K562 (cell line): ENCODE data around the gene CCDC187. TPM values are rescaled to one million over a fixed set of nuclear protein-coding genes. Genes with fewer than 3 reads are reported as not detected.

Experiments used
- ATAC-seq: fragments of 200-7000 bp; cut with Tn5 transposase; 3 replicates; pipeline ENCODE4 v1.9.1; 2020; ENCODE audit warnings: moderate library complexity
- BruUV-seq: library from RNA; stranded (reverse); fragments of 400-500 nt; replicated peaks from 2 replicates; lab custom pipeline; 2021; lab: Mats Ljungman, UMichigan
- CTCF ChIA-PET: fragments of 300-600 bp; formaldehyde crosslinking; extraction: SDS; loops from one replicate; lab custom pipeline; 2021; ENCODE audit warnings: low intra/inter-chr PET ratio; lab: Yijun Ruan, JAX
- POLR2A ChIA-PET: fragments of 300-600, 350-650 bp; sonication (Branson Sonifier 250); formaldehyde crosslinking; extraction: SDS; loops from one replicate; lab custom pipeline; 2021; ENCODE audit warnings: antibody characterized with exemption, inconsistent platforms; lab: Yijun Ruan, JAX
- DNase-seq, 4 experiments: peaks; one replicate each; pipeline versions ENCODE4 v3.0.0 to v3.0.0-alpha.2; 2011 to 2018; ENCODE audit warnings: low spot score in 3 of 4, mixed read lengths in 3 of 4; ENCODE audit errors: extremely low read depth in 1 of 4
- FAIRE-seq: peaks from 2 replicates; lab custom pipeline; 2011; peaks lifted over from hg19 to GRCh38; lab: Jason Lieb, UNC
- H2AFZ ChIP-seq: 2 replicates; pipeline ENCODE4 v1.6.0; 2011; ENCODE audit warnings: low read depth, low read length, control low read depth, inconsistent platforms
- H3K27ac ChIP-seq: fragments of 200-600 bp; 3 replicates; pipeline ENCODE4 v1.8.0; 2011; ENCODE audit warnings: low read depth, mild to moderate bottlenecking, control low read depth, inconsistent platforms, low read length, moderate library complexity, mixed read lengths; ENCODE audit errors: extremely low read depth
- H3K27me3 ChIP-seq, 2 experiments: fragments of 300-600 bp in 1 of 2; 2 replicates in 1 of 2; 3 replicates in 1 of 2; pipeline versions ENCODE4 v1.6.0 to v1.8.0; 2011; ENCODE audit warnings: inconsistent platforms in 2 of 2, low read length in 2 of 2, mild to moderate bottlenecking in 1 of 2, mixed read lengths in 1 of 2, moderate library complexity in 1 of 2; ENCODE audit not compliant: control insufficient read depth in 2 of 2, insufficient read depth in 2 of 2
- H3K36me3 ChIP-seq: fragments of 300-600 bp; 3 replicates; pipeline ENCODE4 v1.8.0; 2011; ENCODE audit warnings: mild to moderate bottlenecking, low read length, inconsistent platforms; ENCODE audit not compliant: control insufficient read depth, insufficient read depth
- H3K4me1 ChIP-seq, 2 experiments: fragments of 200-600 bp in 1 of 2; replicated peaks in 1 of 2; 2 replicates in 1 of 2; 3 replicates in 1 of 2; pipeline versions ENCODE4 v1.5.1 to v1.8.0; 2011; ENCODE audit warnings: inconsistent platforms in 2 of 2, low read length in 2 of 2, mild to moderate bottlenecking in 1 of 2, mixed read lengths in 1 of 2, moderate library complexity in 1 of 2; ENCODE audit not compliant: control insufficient read depth in 2 of 2, insufficient read depth in 2 of 2
- H3K4me2 ChIP-seq: 2 replicates; pipeline ENCODE4 v1.6.1; 2011; ENCODE audit warnings: low read length, control low read depth, inconsistent platforms, mixed read lengths; ENCODE audit not compliant: insufficient read depth
- H3K4me3 ChIP-seq: fragments of 200-600 bp; sonication (generic), shearing (Covaris generic); 2 replicates; pipeline ENCODE4 v1.5.1; 2016; ENCODE audit warnings: control low read depth, inconsistent platforms
- H3K79me2 ChIP-seq: fragments of 200-600 bp; 3 replicates; pipeline ENCODE4 v1.8.0; 2011; ENCODE audit warnings: low read length, inconsistent platforms; ENCODE audit not compliant: control insufficient read depth, insufficient read depth
- H3K9ac ChIP-seq, 2 experiments: 2 replicates each; pipeline versions ENCODE4 v1.6.0 to v1.6.1; 2011; ENCODE audit warnings: low read depth in 2 of 2, low read length in 2 of 2, control low read depth in 1 of 2, inconsistent platforms in 1 of 2, mild to moderate bottlenecking in 1 of 2, mixed read lengths in 1 of 2; ENCODE audit not compliant: insufficient read depth in 1 of 2
- H3K9me1 ChIP-seq: one replicate; pipeline ENCODE4 v1.6.0; 2011; ENCODE audit warnings: inconsistent platforms, mild to moderate bottlenecking, low read length, moderate library complexity; ENCODE audit not compliant: control insufficient read depth, insufficient read depth
- H3K9me3 ChIP-seq: replicated peaks from 2 replicates; pipeline ENCODE4 v1.5.1; 2011; ENCODE audit warnings: low read depth, low read length, inconsistent platforms; ENCODE audit not compliant: control insufficient read depth, insufficient read depth
- H4K20me1 ChIP-seq: replicated peaks from 2 replicates; pipeline ENCODE4 v1.6.1; 2011; ENCODE audit warnings: low read length, inconsistent platforms, mixed read lengths; ENCODE audit not compliant: control insufficient read depth, insufficient read depth
- FOXK1 ChIP-seq: sonication (generic); formaldehyde crosslinking; IDR thresholded peaks from 2 replicates; pipeline ENCODE4 v1.8.0; 2022; ENCODE audit warnings: missing genetic modification reagents, mild to moderate bottlenecking, borderline replicate concordance
- HMG20A ChIP-seq: fragments of 450-650 bp; formaldehyde crosslinking; conservative IDR thresholded peaks from 2 replicates; pipeline ENCODE4 v1.4.0; 2020; ENCODE audit warnings: mild to moderate bottlenecking, mixed read lengths
- ILK ChIP-seq: fragments of 450-650 bp; IDR thresholded peaks from 2 replicates; pipeline ENCODE4 v1.6.1; 2016; ENCODE audit warnings: missing genetic modification characterization, low read depth, mild to moderate bottlenecking, missing compliant biosample characterization, moderate library complexity, borderline replicate concordance
- NCOA2 ChIP-seq, 2 experiments: fragments of 450-650 bp; IDR thresholded peaks; 2 replicates each; pipeline ENCODE4 v1.6.1; 2018; ENCODE audit warnings: mild to moderate bottlenecking in 2 of 2, moderate library complexity in 1 of 2; ENCODE audit not compliant: partially characterized antibody in 2 of 2
- NCOA4 ChIP-seq: fragments of 450-650 bp; IDR thresholded peaks from 2 replicates; pipeline ENCODE4 v1.6.1; 2018; ENCODE audit warnings: mild to moderate bottlenecking; ENCODE audit not compliant: partially characterized antibody
- STAT5A ChIP-seq: IDR thresholded peaks from 2 replicates; pipeline ENCODE4 v1.6.1; 2012; ENCODE audit warnings: low read length, inconsistent platforms, borderline replicate concordance
- TOE1 ChIP-seq, 2 experiments: fragments of 450-650 bp in 1 of 2; sonication (generic) in 1 of 2; formaldehyde crosslinking in 1 of 2; IDR thresholded peaks; 2 replicates each; pipeline versions ENCODE4 v1.7.1 to v1.8.0; 2016 to 2022; ENCODE audit warnings: borderline replicate concordance in 2 of 2, mild to moderate bottlenecking in 2 of 2, antibody characterized with exemption in 1 of 2, inconsistent platforms in 1 of 2, low read depth in 1 of 2, missing genetic modification reagents in 1 of 2, moderate library complexity in 1 of 2
- ZNF224 ChIP-seq: sonication (generic); formaldehyde crosslinking; IDR thresholded peaks from 2 replicates; pipeline ENCODE4 v1.8.0; 2022; ENCODE audit warnings: mild to moderate bottlenecking, missing genetic modification reagents
- WGBS: fragments of 100-300 bp; shearing (Covaris generic); methylation state at CpG from one replicate; pipeline ENCODE4 v1.1.6; 2016; ENCODE audit warnings: low coverage, mixed read lengths; ENCODE audit not compliant: insufficient coverage; ENCODE audit errors: missing lambda C conversion rate; 5-methylcytosine and 5-hydroxymethylcytosine counted together
- in situ Hi-C: fragments of 300-500 bp; cut with MboI; formaldehyde crosslinking; loops from 4 replicates; pipeline ENCODE4 v1.15.0; 2018; ENCODE audit warnings: inconsistent platforms, mixed read lengths
- intact Hi-C: fragments of 100-400 bp; cut with micrococcal nuclease; formaldehyde crosslinking; loops from 2 replicates; pipeline ENCODE4 v1.14.2; 2022
- polyA plus RNA-seq, 8 experiments: library from polyadenylated mRNA; depleted of rRNA in 4 of 8; stranded (reverse) in 5 of 8; unstranded in 3 of 8; fragments of >200 nt; fragmentation: Nextera tagmentation in 2 of 8; fragmentation: Illumina TruSeq in 1 of 8; extraction: Ambion mirVana in 2 of 8; extraction: Trizol in 1 of 8; gene quantifications; 2 replicates each; pipeline versions ENCODE4 v1.2.1 to v1.2.3, GENCODE V29; 2011 to 2014; ENCODE audit warnings: inconsistent platforms in 1 of 8, missing spikeins in 1 of 8
- total RNA-seq, 7 experiments: library from RNA; depleted of rRNA in 6 of 7; stranded (reverse); fragments of >200 nt in 6 of 7; fragmentation: Illumina TruSeq in 2 of 7; extraction: Trizol in 2 of 7; gene quantifications; 2 replicates each; pipeline versions ENCODE4 v1.2.1 to v1.2.3, GENCODE V29; 2011 to 2021; ENCODE audit warnings: low replicate concordance in 1 of 7
- TF ChIP-seq, protein P1 (sequence below): sonication (generic); formaldehyde crosslinking; IDR thresholded peaks from 2 replicates; pipeline ENCODE4 v1.8.1; 2023; ENCODE audit warnings: mild to moderate bottlenecking, missing genetic modification reagents

The CCDC187 gene
- total and polyA plus RNA-seq, 9 of the 15 experiments (the other 6 are each of a cell fraction or from before 2014, with no cell fraction given): not detected

GRCh38 chr9:136322756-136323330 is 18.9 kb upstream of the CCDC187 start (continued):
- TF ChIP-seq, protein P1, sequence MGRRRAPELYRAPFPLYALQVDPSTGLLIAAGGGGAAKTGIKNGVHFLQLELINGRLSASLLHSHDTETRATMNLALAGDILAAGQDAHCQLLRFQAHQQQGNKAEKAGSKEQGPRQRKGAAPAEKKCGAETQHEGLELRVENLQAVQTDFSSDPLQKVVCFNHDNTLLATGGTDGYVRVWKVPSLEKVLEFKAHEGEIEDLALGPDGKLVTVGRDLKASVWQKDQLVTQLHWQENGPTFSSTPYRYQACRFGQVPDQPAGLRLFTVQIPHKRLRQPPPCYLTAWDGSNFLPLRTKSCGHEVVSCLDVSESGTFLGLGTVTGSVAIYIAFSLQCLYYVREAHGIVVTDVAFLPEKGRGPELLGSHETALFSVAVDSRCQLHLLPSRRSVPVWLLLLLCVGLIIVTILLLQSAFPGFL (CRISPR knock-in tag): no peak
- TF ChIP-seq ILK (tag): no peak
- TF ChIP-seq HMG20A (CRISPR knock-in tag): no peak
- TF ChIP-seq TOE1 (IDR thresholded peaks at IDR 0.05; ENCODE audit: borderline replicate concordance): no peak
- no peak for TF ChIP-seq TOE1 (CRISPR knock-in tag; IDR thresholded peaks at IDR 0.05; ENCODE audit: borderline replicate concordance, low read depth)
- TF ChIP-seq NCOA4: no peak
- no peak for TF ChIP-seq STAT5A
- no peak for TF ChIP-seq NCOA2 (IDR thresholded peaks at IDR 0.05; ENCODE audit: partially characterized antibody in 2 of 2)

- H3K4me1 ChIP-seq: peaks cover 0 to 60% of the 10 kb centered on the region in 2 experiments; a peak in 3 of 5 replicates
- no peak for FAIRE-seq
- POLR2A ChIA-PET: interaction anchor here (1.4 kb wide), 1 partner anchor 19 kb away, joined by 3 read pairs; no protein-coding TSS in a partner anchor
- H2AFZ ChIP-seq: no peak overlapping the region
- no peaks in the 10 kb centered on the region for H3K36me3 ChIP-seq
- H3K4me3 ChIP-seq: no peak overlapping the region
- no peak for TF ChIP-seq ZNF224
- TF ChIP-seq FOXK1 (CRISPR knock-in tag): peak; percentile 30; the same call in 1 of the 2 replicates
- H3K27me3 ChIP-seq: peaks cover 19 to 49% of the 10 kb centered on the region in 2 experiments; a peak in 4 of 5 replicates
- no peak overlapping the region for H3K27ac ChIP-seq
- no peak overlapping the region for H3K4me2 ChIP-seq
- 34% methylated on average over 19 of the region's 19 CpGs for WGBS
- no peak overlapping the region; a peak in 1 of 4 replicates for H3K9ac ChIP-seq
- no peaks in the 10 kb centered on the region; the same call in none of the 2 replicates for H4K20me1 ChIP-seq
- no TSS peak for BruUV-seq
- H3K79me2 ChIP-seq: no peaks in the 10 kb centered on the region
- intact Hi-C loops: no loop called here
- no peak for DNase-seq
- CTCF ChIA-PET: no interaction called here
- ATAC-seq: no peak
- no peaks in the 10 kb centered on the region for H3K9me1 ChIP-seq
- in situ Hi-C loops: no loop called here
- H3K9me3 ChIP-seq: no peaks in the 10 kb centered on the region; the same call in 1 of the 2 replicates
These were observed 17.7 kb upstream of the CCDC187 start for GRCh38 chr9:136321561-136321960.
